ENCODE results near the gene PIP4K2A. TPM values are rescaled to one million over a fixed set of nuclear protein-coding genes. Genes with fewer than 3 reads are reported as not detected.

PIP4K2A gene
- total RNA-seq, 1 experiment from 2014 or later, result 21.4 TPM

DNA sequence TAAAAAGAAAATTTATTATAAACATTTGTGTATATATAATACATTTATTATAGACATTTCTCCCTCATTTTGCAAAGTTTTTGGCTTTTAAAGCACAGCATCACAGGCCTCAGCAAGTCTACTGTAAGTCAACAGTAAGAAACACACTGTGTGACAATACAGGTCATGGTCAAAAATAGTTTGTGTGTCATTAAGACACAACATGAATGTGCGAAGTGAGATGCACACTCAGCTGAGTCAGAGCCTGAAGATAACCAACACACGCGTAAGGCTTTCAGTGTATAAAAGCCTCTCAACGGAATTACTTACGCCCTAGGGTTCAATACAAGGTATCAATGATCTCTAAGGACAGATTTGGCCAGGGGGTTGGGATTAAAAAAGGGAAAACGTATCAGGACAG is 157.6 kb downstream of the PIP4K2A start:
- Histone ChIP-seq H3K4me2 (no peak overlapping the region), H3K27me3 (ENCODE audit: insufficient read depth, low read depth) (no peaks in the 10 kb centered on the region), H3K36me3 (ENCODE audit: low read depth) (no peaks in the 10 kb centered on the region), H3K9me2 (ENCODE audit: insufficient read depth) (no peaks in the 10 kb centered on the region), H3K9me3 (ENCODE audit: insufficient read depth, low read depth) (no peaks in the 10 kb centered on the region), H2AFZ (no peak overlapping the region), H4K20me1 (ENCODE audit: insufficient read depth) (no peaks in the 10 kb centered on the region), H3F3A (ENCODE audit: insufficient read depth, low read depth) (no peaks in the 10 kb centered on the region), H3K4me1 (replicated peaks; ENCODE audit: insufficient read depth) (no peaks in the 10 kb centered on the region), H3K27ac (no peak overlapping the region), H3K4me3 (no peak overlapping the region), H3K79me2 (ENCODE audit: low read depth) (no peaks in the 10 kb centered on the region)
- no peak for TF ChIP-seq EZH2 (IDR thresholded peaks at IDR 0.05; ENCODE audit: low read depth)
- TF ChIP-seq, protein P1, sequence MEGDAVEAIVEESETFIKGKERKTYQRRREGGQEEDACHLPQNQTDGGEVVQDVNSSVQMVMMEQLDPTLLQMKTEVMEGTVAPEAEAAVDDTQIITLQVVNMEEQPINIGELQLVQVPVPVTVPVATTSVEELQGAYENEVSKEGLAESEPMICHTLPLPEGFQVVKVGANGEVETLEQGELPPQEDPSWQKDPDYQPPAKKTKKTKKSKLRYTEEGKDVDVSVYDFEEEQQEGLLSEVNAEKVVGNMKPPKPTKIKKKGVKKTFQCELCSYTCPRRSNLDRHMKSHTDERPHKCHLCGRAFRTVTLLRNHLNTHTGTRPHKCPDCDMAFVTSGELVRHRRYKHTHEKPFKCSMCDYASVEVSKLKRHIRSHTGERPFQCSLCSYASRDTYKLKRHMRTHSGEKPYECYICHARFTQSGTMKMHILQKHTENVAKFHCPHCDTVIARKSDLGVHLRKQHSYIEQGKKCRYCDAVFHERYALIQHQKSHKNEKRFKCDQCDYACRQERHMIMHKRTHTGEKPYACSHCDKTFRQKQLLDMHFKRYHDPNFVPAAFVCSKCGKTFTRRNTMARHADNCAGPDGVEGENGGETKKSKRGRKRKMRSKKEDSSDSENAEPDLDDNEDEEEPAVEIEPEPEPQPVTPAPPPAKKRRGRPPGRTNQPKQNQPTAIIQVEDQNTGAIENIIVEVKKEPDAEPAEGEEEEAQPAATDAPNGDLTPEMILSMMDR (conservative IDR thresholded peaks at IDR 0.05), result no peak
- ChIA-PET CTCF (no interaction called here), POLR2A (ENCODE audit: unreplicated experiment) (no interaction called here)
- BruUV-seq (replicated peaks), result no TSS peak
- intact Hi-C loops (cut with micrococcal nuclease; ENCODE audit: unreplicated experiment), result no loop called here
- no peak for DNase-seq

DNA sequence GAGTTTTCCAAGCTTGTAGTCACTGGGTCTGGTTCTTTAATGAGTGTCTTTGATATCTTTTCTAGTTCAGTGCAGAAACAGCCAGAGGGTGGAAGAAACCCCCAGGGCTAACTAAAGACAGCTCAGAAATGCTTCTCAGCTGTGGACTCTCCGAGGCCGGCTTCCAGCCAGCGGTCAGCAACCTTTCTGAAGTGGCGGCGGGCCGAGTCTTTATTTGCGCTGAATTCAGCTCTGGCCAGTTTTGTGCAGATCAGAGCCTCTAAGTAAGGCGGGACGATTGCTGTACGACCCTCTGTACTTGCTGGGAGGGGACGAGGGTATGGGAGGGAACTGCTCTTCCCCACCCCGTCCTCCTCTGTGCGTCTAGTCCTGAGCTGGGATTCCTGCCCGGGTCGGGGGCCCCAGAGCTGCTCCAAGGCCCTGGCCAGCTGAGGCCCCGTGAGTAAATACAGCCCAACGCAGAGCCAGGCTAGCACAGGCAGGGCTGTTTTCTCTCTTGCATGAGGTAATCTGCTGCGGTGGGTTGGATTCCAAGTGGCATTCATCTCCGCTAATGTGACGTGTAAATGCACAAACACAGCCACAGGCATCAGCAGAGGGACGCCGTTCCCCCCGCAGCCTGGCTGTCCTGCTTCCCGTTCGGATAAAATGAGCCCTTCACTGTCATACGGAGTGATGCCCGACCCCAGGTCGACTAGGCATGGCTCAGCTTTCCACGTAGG is 159.8 kb downstream of the PIP4K2A start:
- CTCF ChIA-PET, result no interaction called here
- POLR2A ChIA-PET (ENCODE audit: unreplicated experiment), result no interaction called here
- H3K27me3 ChIP-seq (ENCODE audit: insufficient read depth, low read depth), result no peaks in the 10 kb centered on the region
- no peak overlapping the region for H3K27ac ChIP-seq
- intact Hi-C loops (cut with micrococcal nuclease; ENCODE audit: unreplicated experiment), result no loop called here
- no peaks in the 10 kb centered on the region for H3K79me2 ChIP-seq (ENCODE audit: low read depth)
- no peaks in the 10 kb centered on the region for H3K4me1 ChIP-seq (replicated peaks; ENCODE audit: insufficient read depth)
- no peak overlapping the region for H2AFZ ChIP-seq
- no peak overlapping the region for H3K4me2 ChIP-seq
- no peaks in the 10 kb centered on the region for H3K36me3 ChIP-seq (ENCODE audit: low read depth)
- no TSS peak for BruUV-seq (replicated peaks)
- H4K20me1 ChIP-seq (ENCODE audit: insufficient read depth), result no peaks in the 10 kb centered on the region
- H3K9me3 ChIP-seq (ENCODE audit: insufficient read depth, low read depth), result no peaks in the 10 kb centered on the region
- no peak overlapping the region for H3K4me3 ChIP-seq
- no peaks in the 10 kb centered on the region for H3K9me2 ChIP-seq (ENCODE audit: insufficient read depth)
- no peak for TF ChIP-seq EZH2 (IDR thresholded peaks at IDR 0.05; ENCODE audit: low read depth)
- TF ChIP-seq, protein P1 (conservative IDR thresholded peaks at IDR 0.05), result no peak
- H3F3A ChIP-seq (ENCODE audit: insufficient read depth, low read depth), result no peaks in the 10 kb centered on the region
- DNase-seq, result no peak

DNA sequence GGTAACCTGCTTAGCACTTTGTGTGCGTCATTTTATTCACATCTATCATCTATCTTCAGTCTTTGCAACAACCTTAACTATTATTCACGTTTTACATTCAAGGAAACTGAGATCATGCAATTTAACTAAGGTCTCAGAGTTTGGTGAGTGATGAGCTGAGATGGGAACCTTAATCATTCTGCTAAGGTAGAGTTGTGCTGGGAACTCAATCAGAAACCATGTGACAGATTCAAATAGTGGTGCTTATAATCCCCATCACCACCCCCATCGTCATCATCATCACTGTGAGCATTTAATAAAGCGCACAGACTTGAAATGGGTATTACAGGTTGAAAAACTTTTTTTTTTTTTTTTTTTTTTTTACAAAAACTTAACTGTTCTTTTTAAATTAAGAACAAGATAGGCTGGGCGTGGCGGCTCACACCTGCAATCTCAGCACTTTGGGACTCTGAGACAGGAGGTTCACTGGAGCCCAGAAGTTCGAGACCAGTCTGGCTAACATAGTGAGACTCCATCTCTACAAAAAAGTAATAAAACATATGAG is 160.9 kb downstream of the PIP4K2A start:
- intact Hi-C loops (cut with micrococcal nuclease; ENCODE audit: unreplicated experiment), result no loop called here
- ChIA-PET CTCF (interaction anchor here (0.5 kb wide), 1 partner anchor 65 kb away, joined by 3 read pairs; no protein-coding TSS in a partner anchor), POLR2A (ENCODE audit: unreplicated experiment) (interaction anchor here (0.6 kb wide), 1 partner anchor 1779 kb away, joined by 5 read pairs; no protein-coding TSS in a partner anchor)

More for the DNA sequence above, 160.9 kb downstream of the PIP4K2A start:
- Histone ChIP-seq H2AFZ (no peak overlapping the region), H3K9me2 (ENCODE audit: insufficient read depth) (no peaks in the 10 kb centered on the region), H3K4me2 (no peak overlapping the region), H3F3A (ENCODE audit: insufficient read depth, low read depth) (no peaks in the 10 kb centered on the region), H3K4me1 (replicated peaks; ENCODE audit: insufficient read depth) (no peaks in the 10 kb centered on the region), H3K27me3 (ENCODE audit: insufficient read depth, low read depth) (no peaks in the 10 kb centered on the region), H3K27ac (no peak overlapping the region), H3K4me3 (no peak overlapping the region), H3K79me2 (ENCODE audit: low read depth) (no peaks in the 10 kb centered on the region), H3K9me3 (ENCODE audit: insufficient read depth, low read depth) (no peaks in the 10 kb centered on the region), H4K20me1 (ENCODE audit: insufficient read depth) (no peaks in the 10 kb centered on the region), H3K36me3 (ENCODE audit: low read depth) (no peaks in the 10 kb centered on the region)
- BruUV-seq (replicated peaks), result no TSS peak
- TF ChIP-seq, protein P1 (conservative IDR thresholded peaks at IDR 0.05), result no peak
- TF ChIP-seq EZH2 (IDR thresholded peaks at IDR 0.05; ENCODE audit: low read depth), result no peak
- DNase-seq, result no peak
